GM03348 (cell line): ENCODE data around the gene C6orf132.
"Not testable (repeated sequence)": the region's sequence is repeated elsewhere in the genome, so short reads cannot be mapped to it uniquely, and the experiment has no call there.

Source experiments
- DNase-seq: peaks from one replicate; pipeline ENCODE4 v3.0.0; 2012; ENCODE audit warnings: low spot score

Gene C6orf132

GRCh38 chr6:42162812-42163211, 20.4 kb upstream of the C6orf132 start:
- no peak for DNase-seq

GRCh38 chr6:42162384-42162783, 20.0 kb upstream of the C6orf132 start:
- no peak for DNase-seq

GRCh38 chr6:42159431-42160024, 17.1 kb upstream of the C6orf132 start:
- no peak for DNase-seq

GRCh38 chr6:42158631-42159030, 16.2 kb upstream of the C6orf132 start:
- no peak for DNase-seq

- peak; percentile 73 for DNase-seq
These were observed 15.6 kb upstream of the C6orf132 start for GRCh38 chr6:42158011-42158410.

- DNase-seq: no peak
These were observed 14.2 kb upstream of the C6orf132 start for GRCh38 chr6:42156638-42157037.

GRCh38 chr6:42155293-42155692, 12.9 kb upstream of the C6orf132 start:
- DNase-seq: no peak

GRCh38 chr6:42154461-42155209, 12.2 kb upstream of the C6orf132 start:
- no peak for DNase-seq

GRCh38 chr6:42153921-42154320, 11.5 kb upstream of the C6orf132 start:
- no peak for DNase-seq

GRCh38 chr6:42152528-42153213, 10.3 kb upstream of the C6orf132 start:
- not testable (repeated sequence) for DNase-seq

- no peak for DNase-seq
These were observed 9.6 kb upstream of the C6orf132 start for GRCh38 chr6:42152024-42152423.

GRCh38 chr6:42150254-42150653, 7.8 kb upstream of the C6orf132 start:
- no peak for DNase-seq

GRCh38 chr6:42148058-42148457, 5.6 kb upstream of the C6orf132 start:
- no peak for DNase-seq

GRCh38 chr6:42147138-42147562, 4.7 kb upstream of the C6orf132 start:
- no peak for DNase-seq

- peak; percentile 45 for DNase-seq
These were observed 760 bp downstream of the C6orf132 start for GRCh38 chr6:42141603-42142117.

- peak; percentile 71 for DNase-seq
These were observed 1.4 kb downstream of the C6orf132 start for GRCh38 chr6:42140756-42141602.

GRCh38 chr6:42140032-42140431, 2.4 kb downstream of the C6orf132 start:
- peak; percentile 50 for DNase-seq

- DNase-seq: no peak
These were observed 3.5 kb downstream of the C6orf132 start for GRCh38 chr6:42138630-42139619.

GRCh38 chr6:42138190-42138589, 4.2 kb downstream of the C6orf132 start:
- no peak for DNase-seq

GRCh38 chr6:42137194-42137753, 5.1 kb downstream of the C6orf132 start:
- no peak for DNase-seq
